PC-9 (cell line): Measurements from ENCODE around the gene SPRTN. TPM values are rescaled to one million over a fixed set of nuclear protein-coding genes. Genes with fewer than 3 reads are reported as not detected.

ENCODE experiments used
- BruUV-seq: library from RNA; stranded (reverse); fragments of 400-500 nt; replicated peaks from 2 replicates; lab custom pipeline; 2021; lab: Mats Ljungman, UMichigan
- CTCF ChIA-PET: fragments of 300-600 bp; sonication (Branson Sonifier 250); formaldehyde crosslinking; loops from one replicate; lab custom pipeline; 2022; ENCODE audit warnings: antibody characterized with exemption; lab: Charles Lee
- POLR2A ChIA-PET: fragments of 300-600 bp; sonication (Branson Sonifier 250); formaldehyde crosslinking; loops from one replicate; lab custom pipeline; 2022; ENCODE audit warnings: antibody characterized with exemption; ENCODE audit not compliant: unreplicated experiment; lab: Charles Lee
- DNase-seq, 2 experiments: peaks; one replicate each; pipeline versions ENCODE4 v3.0.0 to v3.0.0-alpha.2; 2015 to 2022; ENCODE audit warnings: mixed read lengths in 1 of 2
- H2AFZ ChIP-seq: fragments of 200-600 bp; sonication (generic); 2 replicates; pipeline ENCODE4 v1.8.1; 2017; ENCODE audit warnings: antibody characterized with exemption
- H3F3A ChIP-seq: fragments of 200-600 bp; sonication (generic); 2 replicates; pipeline ENCODE4 v1.8.1; 2017; ENCODE audit warnings: antibody characterized with exemption, mild to moderate bottlenecking, low read depth; ENCODE audit not compliant: insufficient read depth
- H3K27ac ChIP-seq: fragments of 200-600 bp; sonication (generic); 2 replicates; pipeline ENCODE4 v1.6.1; 2016; ENCODE audit warnings: mixed run types
- H3K27me3 ChIP-seq: fragments of 200-600 bp; sonication (generic); 2 replicates; pipeline ENCODE4 v1.6.1; 2016; ENCODE audit warnings: low read depth, mixed run types; ENCODE audit not compliant: insufficient read depth
- H3K36me3 ChIP-seq: fragments of 200-600 bp; sonication (generic); 2 replicates; pipeline ENCODE4 v1.6.1; 2016; ENCODE audit warnings: low read depth, mixed run types
- H3K4me1 ChIP-seq: fragments of 200-600 bp; sonication (generic); replicated peaks from 2 replicates; pipeline ENCODE4 v1.6.1; 2016; ENCODE audit warnings: mixed run types; ENCODE audit not compliant: insufficient read depth
- H3K4me2 ChIP-seq: fragments of 200-600 bp; sonication (generic); 2 replicates; pipeline ENCODE4 v1.6.1; 2017; ENCODE audit warnings: mixed run types
- H3K4me3 ChIP-seq: fragments of 200-600 bp; sonication (generic); 2 replicates; pipeline ENCODE4 v1.6.1; 2016; ENCODE audit warnings: mixed run types
- H3K79me2 ChIP-seq: fragments of 200-600 bp; sonication (generic); 2 replicates; pipeline ENCODE4 v1.6.1; 2017; ENCODE audit warnings: low read depth, mixed run types
- H3K9me2 ChIP-seq: fragments of 200-600 bp; sonication (generic); 2 replicates; pipeline ENCODE4 v1.8.1; 2017; ENCODE audit warnings: mild to moderate bottlenecking; ENCODE audit not compliant: insufficient read depth
- H3K9me3 ChIP-seq: fragments of 200-600 bp; sonication (generic); 2 replicates; pipeline ENCODE4 v1.8.1; 2016; ENCODE audit warnings: low read depth; ENCODE audit not compliant: insufficient read depth
- H4K20me1 ChIP-seq: fragments of 200-600 bp; sonication (generic); 2 replicates; pipeline ENCODE4 v1.8.1; 2017; ENCODE audit not compliant: insufficient read depth
- EZH2 ChIP-seq: fragments of 200-600 bp; sonication (generic); IDR thresholded peaks from 2 replicates; pipeline ENCODE4 v1.8.0; 2017; ENCODE audit warnings: antibody characterized with exemption, low read depth
- intact Hi-C: fragments of 100-400 bp; cut with micrococcal nuclease; formaldehyde crosslinking; loops from one replicate; pipeline ENCODE4 v1.10.0; 2022; ENCODE audit not compliant: unreplicated experiment
- total RNA-seq: library from RNA; stranded (reverse); gene quantifications from 2 replicates; pipeline ENCODE4 v1.2.3, GENCODE V29; 2021
- TF ChIP-seq, protein P1 (sequence below): fragments of 200-600 bp; sonication (generic); conservative IDR thresholded peaks from 2 replicates; pipeline ENCODE4 v1.6.1; 2017; ENCODE audit warnings: mixed run types, antibody characterized with exemption, mild to moderate bottlenecking, moderate library complexity

Gene SPRTN
- total RNA-seq, 1 experiment from 2014 or later, result 14.6 TPM

DNA sequence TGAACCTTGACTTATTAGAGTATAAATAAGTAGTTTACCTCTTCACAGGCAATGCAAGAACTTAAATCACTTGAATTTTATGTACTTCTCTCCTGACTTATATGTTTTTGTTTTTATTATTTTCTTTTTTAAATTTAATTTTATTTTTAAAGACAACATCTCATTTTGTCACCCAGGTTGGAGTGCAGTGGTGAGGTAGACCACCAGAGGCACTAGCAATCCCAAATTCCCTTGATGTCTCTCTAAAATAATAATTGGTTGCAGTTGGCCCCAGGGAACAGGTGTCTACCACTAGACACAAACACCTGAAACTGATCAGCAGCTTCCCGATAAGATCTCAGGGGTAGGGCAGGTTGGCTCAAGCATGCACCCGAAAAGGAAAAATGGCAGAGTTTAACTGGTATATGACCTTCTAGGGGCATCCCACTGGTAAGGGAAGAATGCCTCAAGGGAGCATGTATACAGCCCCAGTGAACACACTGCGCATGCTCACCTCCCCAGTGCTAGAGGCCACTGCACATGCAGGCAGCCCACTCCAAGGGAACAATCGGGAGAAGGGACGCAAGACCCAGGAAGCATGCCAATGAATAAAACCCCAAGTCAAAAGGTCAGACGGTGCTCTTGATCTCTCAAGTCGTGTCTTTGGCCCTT is 15.1 kb upstream of the SPRTN start:
- TF ChIP-seq, protein P1, sequence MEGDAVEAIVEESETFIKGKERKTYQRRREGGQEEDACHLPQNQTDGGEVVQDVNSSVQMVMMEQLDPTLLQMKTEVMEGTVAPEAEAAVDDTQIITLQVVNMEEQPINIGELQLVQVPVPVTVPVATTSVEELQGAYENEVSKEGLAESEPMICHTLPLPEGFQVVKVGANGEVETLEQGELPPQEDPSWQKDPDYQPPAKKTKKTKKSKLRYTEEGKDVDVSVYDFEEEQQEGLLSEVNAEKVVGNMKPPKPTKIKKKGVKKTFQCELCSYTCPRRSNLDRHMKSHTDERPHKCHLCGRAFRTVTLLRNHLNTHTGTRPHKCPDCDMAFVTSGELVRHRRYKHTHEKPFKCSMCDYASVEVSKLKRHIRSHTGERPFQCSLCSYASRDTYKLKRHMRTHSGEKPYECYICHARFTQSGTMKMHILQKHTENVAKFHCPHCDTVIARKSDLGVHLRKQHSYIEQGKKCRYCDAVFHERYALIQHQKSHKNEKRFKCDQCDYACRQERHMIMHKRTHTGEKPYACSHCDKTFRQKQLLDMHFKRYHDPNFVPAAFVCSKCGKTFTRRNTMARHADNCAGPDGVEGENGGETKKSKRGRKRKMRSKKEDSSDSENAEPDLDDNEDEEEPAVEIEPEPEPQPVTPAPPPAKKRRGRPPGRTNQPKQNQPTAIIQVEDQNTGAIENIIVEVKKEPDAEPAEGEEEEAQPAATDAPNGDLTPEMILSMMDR, result peak; percentile 37; the same call in 1 of the 2 replicates
- no peak for TF ChIP-seq EZH2
- no peaks in the 10 kb centered on the region for H3K4me1 ChIP-seq
- no peaks in the 10 kb centered on the region for H3K27me3 ChIP-seq
- no peaks in the 10 kb centered on the region for H3K79me2 ChIP-seq
- no peak overlapping the region for H3K4me2 ChIP-seq
- no peaks in the 10 kb centered on the region for H3K9me3 ChIP-seq
- no peaks in the 10 kb centered on the region for H3K36me3 ChIP-seq
- DNase-seq, result no peak
- no peak overlapping the region for H2AFZ ChIP-seq
- CTCF ChIA-PET, result no interaction called here
- H3K27ac ChIP-seq, result no peak overlapping the region
- no peak overlapping the region for H3K4me3 ChIP-seq
- POLR2A ChIA-PET, result no interaction called here
- no peaks in the 10 kb centered on the region for H3F3A ChIP-seq
- intact Hi-C loops, result no loop called here
- no peaks in the 10 kb centered on the region for H3K9me2 ChIP-seq
- H4K20me1 ChIP-seq, result no peaks in the 10 kb centered on the region
- BruUV-seq, result no TSS peak

DNA sequence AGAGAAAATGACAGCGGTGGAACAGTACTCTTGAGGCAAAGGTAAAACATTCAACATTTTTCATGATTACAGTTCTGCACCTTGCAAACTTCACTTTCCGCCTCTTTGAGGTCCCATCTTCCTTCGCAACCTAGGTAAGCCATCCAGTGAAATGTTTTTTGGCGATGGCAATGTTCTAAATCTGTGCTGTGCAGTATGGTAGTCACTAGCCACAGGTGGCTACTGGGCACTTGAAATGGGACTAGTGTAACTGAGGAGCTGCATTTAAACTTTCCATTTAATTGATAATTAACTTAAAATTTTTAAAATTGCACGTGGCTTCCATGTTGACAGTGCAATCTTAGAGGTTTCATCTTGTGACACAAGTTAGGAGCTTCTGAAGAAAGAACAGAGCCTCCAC is 13.4 kb upstream of the SPRTN start:
- ChIA-PET CTCF (no interaction called here), POLR2A (interaction anchor here (0.6 kb wide), 1 partner anchor 49 kb away, joined by 5 read pairs; no protein-coding TSS in a partner anchor)
- no peaks in the 10 kb centered on the region for H3K36me3 ChIP-seq
- H3K4me2 ChIP-seq, result no peak overlapping the region
- no peak overlapping the region for H3K27ac ChIP-seq
- TF ChIP-seq EZH2, result no peak
- TF ChIP-seq, protein P1, result no peak
- no TSS peak for BruUV-seq
- no peaks in the 10 kb centered on the region for H3K9me2 ChIP-seq
- no peaks in the 10 kb centered on the region for H3K79me2 ChIP-seq
- no peaks in the 10 kb centered on the region for H3K27me3 ChIP-seq
- no peak overlapping the region for H2AFZ ChIP-seq
- H3F3A ChIP-seq, result no peaks in the 10 kb centered on the region
- no peak for DNase-seq
- no peaks in the 10 kb centered on the region for H3K9me3 ChIP-seq
- H3K4me3 ChIP-seq, result no peak overlapping the region
- intact Hi-C loops, result no loop called here
- H4K20me1 ChIP-seq, result no peaks in the 10 kb centered on the region; the same call in 1 of the 2 replicates
- no peaks in the 10 kb centered on the region for H3K4me1 ChIP-seq

DNA sequence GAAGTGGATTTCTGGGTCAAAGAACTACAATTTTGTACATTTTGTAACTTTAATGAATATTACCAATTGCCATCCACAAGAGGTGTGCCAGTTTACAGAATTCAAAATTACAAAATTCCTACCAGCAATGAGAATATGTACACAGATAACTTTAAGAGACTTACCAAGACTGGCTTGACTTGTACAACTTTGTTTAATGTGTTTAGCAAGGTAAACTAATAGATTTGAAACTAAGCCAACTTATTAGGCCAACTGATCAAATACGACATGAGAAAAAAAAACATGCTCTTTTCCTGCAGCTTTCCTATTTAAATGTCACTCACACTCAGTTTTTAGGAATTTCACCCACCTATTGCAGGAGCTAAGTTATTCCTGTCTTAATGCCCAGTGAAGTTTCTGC is 11.8 kb upstream of the SPRTN start:
- no peaks in the 10 kb centered on the region for H3K36me3 ChIP-seq
- H4K20me1 ChIP-seq, result no peaks in the 10 kb centered on the region; the same call in 1 of the 2 replicates
- H2AFZ ChIP-seq, result no peak overlapping the region
- H3K4me3 ChIP-seq, result no peak overlapping the region
- H3K4me1 ChIP-seq, result no peaks in the 10 kb centered on the region
- H3K9me3 ChIP-seq, result no peaks in the 10 kb centered on the region
- H3K9me2 ChIP-seq, result no peaks in the 10 kb centered on the region
- no peak for TF ChIP-seq EZH2
- TF ChIP-seq, protein P1, result no peak
- no peaks in the 10 kb centered on the region for H3F3A ChIP-seq
- no peak overlapping the region for H3K4me2 ChIP-seq
- no peaks in the 10 kb centered on the region for H3K79me2 ChIP-seq
- BruUV-seq, result no TSS peak
- CTCF ChIA-PET, result no interaction called here
- no peak for DNase-seq
- POLR2A ChIA-PET, result no interaction called here
- no peak overlapping the region for H3K27ac ChIP-seq
- intact Hi-C loops, result no loop called here
- no peaks in the 10 kb centered on the region for H3K27me3 ChIP-seq
